Medulla oblongata (tissue), 1 donor: ENCODE results near the gene TMEM88.
"Not testable (repeated sequence)": the region's sequence is repeated elsewhere in the genome, so short reads cannot be mapped to it uniquely, and the experiment has no call there.

Experiments
- DNase-seq: peaks from one replicate; pipeline ENCODE4 v3.0.0-alpha.2; 2015; ENCODE audit errors: extremely low spot score

Gene TMEM88

DNA sequence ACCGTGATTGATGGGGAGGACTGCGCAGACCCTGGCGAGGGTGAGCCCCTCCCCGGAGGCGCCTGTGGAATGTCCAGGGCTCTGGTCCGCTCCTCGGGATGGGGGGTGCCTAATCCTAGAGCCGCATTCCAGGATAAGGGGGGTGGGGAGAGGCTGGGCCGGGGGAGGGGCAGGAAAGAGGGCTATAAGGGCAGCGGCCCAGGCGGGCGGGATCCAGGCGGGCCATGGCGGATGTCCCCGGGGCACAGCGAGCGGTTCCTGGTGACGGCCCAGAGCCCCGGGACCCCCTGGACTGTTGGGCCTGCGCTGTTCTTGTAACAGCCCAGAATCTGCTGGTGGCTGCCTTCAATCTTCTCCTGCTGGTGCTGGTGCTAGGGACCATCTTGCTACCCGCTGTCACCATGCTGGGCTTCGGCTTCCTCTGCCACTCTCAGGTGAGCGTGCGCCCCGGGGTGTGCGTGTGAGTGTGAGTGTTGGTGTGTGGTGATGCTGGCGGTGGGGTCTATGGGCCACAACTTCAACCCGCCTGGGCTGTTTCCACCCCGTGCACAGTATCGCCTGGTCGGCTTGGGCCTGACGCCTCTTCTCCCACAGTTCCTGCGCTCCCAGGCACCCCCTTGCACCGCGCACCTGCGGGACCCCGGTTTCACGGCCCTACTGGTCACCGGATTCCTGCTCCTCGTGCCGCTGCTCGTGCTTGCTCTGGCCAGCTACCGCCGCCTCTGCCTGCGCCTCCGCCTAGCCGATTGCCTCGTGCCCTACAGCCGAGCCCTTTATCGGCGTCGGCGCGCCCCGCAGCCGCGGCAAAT lies at the start of gene TMEM88:
Gene TMEM88 (plus strand): TSS at position 216 of the 809 bp plus-strand sequence. CDS start 9 bp downstream, at position 225.
- no peak for DNase-seq

DNA sequence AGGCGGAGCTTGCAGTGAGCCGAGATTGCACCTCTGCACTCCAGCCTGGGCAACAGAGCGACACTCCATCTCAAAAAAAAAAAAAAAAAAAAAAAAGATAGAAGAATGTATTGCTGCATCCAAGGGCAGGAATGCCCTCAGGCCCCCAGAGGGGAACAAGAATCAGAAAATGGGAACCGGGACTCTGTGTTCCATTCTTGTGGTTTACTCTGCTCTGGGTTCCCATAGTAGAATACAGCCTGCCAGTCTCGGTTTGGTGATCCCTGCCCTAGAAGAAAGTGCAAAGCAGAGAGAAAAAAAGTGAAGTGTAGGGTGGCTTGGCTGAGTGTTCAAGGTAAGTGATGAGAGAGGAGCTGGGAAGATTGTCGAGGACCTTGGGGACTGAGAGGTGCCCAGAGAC lies 48.3 kb upstream of the TMEM88 start:
- DNase-seq: peak; percentile 21

- no peak for DNase-seq
These were observed 47.7 kb upstream of the TMEM88 start for GRCh38 chr17:7807206-7807605.

- DNase-seq: no peak
These were observed 45.6 kb upstream of the TMEM88 start for GRCh38 chr17:7809086-7809790.

DNA sequence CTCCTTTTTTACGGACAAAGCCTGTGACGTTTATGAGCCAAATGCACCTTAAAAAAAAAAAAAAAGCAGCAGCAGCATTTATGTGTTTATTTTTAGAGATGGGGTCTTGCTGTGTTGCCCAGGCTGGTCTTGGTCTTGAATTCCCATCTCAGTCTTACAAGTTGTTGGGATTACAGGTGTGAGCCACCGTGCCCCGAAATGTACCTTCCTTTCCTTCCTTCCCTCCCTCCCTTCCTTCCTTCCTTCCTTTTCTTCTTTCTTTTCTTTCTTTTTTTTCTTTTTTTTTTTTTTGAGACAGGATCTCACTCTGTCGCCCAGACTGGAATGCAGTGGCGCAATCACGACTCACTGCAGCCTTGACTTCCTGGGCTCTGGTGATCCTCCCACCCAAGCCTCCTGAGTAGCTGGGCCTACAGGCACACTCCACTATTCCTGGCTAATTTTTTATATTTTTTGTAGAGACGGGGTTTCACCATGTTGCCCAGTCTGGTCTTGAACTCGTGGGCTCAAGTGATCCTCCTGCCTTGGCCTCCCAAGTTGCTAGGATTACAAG lies 45.0 kb upstream of the TMEM88 start:
- DNase-seq: not testable (repeated sequence)

DNA sequence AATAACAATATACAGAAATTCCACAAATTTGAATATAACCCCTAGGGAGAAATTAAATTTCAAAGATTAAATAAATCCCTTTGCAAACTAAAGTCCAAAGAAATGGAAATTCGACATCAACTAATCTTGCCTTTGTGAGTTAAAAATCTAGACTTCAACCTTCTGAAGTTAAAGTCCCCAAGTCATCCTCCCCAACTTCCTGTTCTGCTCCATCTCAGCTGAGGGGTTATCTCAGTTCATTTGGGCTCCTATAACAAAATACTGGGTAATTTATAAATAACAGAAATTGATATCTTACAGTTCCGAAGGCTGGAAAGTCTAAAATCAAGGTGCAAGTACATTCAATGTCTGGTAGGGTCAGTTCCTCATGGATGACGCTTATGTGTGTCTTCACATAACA lies 43.6 kb upstream of the TMEM88 start:
- DNase-seq: no peak

- no peak for DNase-seq
These were observed 39.9 kb upstream of the TMEM88 start for GRCh38 chr17:7814969-7815368.

DNA sequence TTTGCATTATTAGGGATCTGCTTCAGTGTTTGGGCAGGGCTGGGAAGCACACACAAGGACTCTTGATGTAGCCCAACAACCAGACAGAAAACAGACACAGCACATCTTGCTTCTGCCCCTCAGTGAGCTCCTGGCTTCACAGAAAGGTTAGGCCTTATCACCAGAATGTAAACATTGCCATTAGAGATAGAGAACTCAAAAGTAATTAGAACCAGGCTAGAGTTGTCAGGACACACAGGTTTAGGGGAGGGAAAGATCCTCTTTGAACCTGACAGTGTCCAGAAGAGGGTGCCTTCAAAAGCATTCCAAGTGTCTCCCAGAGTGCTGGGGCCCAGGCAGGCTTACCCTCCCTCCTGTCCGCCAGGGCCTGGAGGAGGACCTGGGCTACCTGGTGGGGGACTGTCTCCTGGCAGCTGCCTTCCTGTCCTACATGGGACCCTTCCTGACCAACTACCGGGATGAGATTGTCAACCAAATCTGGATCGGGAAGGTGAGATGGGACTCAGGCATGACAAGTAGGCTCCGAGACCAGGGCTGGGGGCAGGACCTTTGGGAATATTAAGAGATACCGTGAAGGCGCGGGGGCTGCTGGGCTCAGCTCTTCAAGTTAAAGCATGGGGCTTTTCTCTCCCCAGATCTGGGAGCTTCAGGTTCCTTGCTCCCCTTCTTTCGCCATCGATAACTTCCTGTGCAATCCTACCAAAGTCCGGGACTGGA lies 37.8 kb upstream of the TMEM88 start:
- DNase-seq: no peak

DNA sequence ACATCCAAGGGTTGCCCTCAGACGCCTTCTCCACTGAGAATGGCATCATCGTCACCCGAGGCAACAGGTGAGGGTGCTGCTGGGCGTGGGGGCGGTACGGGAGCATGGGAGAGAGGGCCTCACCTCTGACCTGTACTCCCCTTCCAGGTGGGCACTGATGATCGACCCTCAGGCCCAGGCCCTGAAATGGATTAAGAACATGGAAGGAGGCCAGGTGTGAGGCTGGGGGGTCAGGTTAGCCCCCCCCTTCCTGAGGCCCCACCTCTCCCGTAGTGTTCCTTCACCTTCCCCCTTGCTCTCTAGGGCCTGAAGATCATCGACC lies 37.3 kb upstream of the TMEM88 start:
- no peak for DNase-seq

GRCh38 chr17:7818026-7818425 lies 36.8 kb upstream of the TMEM88 start:
- DNase-seq: no peak

DNA sequence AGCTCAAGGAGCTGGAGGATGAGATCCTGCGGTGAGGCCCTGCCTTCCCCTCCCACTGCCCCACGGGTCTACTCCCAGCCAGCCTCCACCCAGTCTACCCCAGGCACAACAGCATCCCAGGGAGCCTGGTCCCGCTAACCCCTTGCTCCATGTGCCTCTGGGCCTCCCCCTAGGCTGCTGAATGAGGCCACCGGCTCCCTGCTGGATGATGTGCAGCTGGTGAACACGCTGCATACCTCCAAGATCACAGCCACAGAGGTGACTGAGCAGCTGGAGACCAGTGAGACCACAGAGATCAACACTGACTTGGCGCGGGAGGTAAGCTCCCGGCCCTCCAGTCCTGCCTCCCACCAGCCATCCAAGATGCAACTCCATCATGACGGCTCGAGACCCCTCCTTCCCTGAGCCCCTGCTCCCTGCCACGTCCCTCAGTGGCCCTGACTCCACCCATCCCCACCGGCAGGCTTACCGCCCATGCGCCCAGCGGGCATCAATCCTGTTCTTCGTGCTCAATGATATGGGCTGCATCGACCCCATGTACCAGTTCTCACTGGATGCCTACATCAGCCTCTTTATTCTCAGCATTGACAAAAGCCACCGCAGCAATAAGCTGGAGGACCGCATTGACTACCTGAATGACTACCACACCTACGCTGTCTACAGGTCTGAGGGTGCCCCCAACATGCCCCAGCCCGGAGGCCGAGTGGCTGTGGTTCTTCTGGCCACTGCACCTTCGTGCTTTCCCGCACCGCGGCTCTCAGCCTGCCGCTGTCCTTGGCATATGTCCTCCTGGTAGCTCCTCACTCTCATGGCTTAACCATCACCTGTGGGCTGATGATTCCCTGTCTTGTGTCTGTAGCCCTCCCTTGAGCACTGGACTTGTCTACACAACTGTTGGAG lies 35.9 kb upstream of the TMEM88 start:
- no peak for DNase-seq

GRCh38 chr17:7820231-7820630 lies 34.6 kb upstream of the TMEM88 start:
- DNase-seq: no peak

- no peak for DNase-seq
These were observed 32.7 kb upstream of the TMEM88 start for GRCh38 chr17:7822126-7822525.

- DNase-seq: no peak
These were observed 31.3 kb upstream of the TMEM88 start for GRCh38 chr17:7823581-7824001.

GRCh38 chr17:7824021-7824924 lies 30.6 kb upstream of the TMEM88 start:
- DNase-seq: no peak

GRCh38 chr17:7825206-7825990 lies 29.5 kb upstream of the TMEM88 start:
- no peak for DNase-seq

- no peak for DNase-seq
These were observed 24.2 kb upstream of the TMEM88 start for GRCh38 chr17:7830616-7831015.

DNA sequence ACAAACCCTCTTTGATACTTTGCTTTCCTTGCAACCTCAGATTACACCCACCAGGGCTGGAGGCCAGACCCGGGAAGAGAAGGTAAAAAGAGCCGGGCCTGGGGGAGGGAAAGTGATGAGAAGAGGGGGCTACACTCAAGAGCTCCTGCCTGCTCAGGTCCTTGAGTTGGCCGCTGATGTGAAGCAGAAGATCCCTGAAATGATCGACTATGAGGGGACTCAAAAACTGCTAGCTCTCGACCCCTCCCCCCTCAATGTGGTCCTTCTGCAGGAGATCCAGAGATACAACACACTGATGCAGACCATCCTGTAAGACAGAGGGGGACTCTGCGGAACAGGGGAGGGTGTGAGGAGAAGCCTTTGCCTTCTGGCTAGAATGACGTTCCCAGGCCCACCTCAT lies 23.6 kb upstream of the TMEM88 start:
- no peak for DNase-seq

GRCh38 chr17:7832431-7832830 lies 22.4 kb upstream of the TMEM88 start:
- no peak for DNase-seq
